ENCODE measurements around the gene TFDP2. TPM values are rescaled to one million over a fixed set of nuclear protein-coding genes. Genes with fewer than 3 reads are reported as not detected.

The TFDP2 gene
- total and polyA plus RNA-seq, 10 of the 15 experiments (the other 5 are each of a cell fraction or from before 2014, with no cell fraction given): 28.3 to 100 (median 49.7) TPM

DNA sequence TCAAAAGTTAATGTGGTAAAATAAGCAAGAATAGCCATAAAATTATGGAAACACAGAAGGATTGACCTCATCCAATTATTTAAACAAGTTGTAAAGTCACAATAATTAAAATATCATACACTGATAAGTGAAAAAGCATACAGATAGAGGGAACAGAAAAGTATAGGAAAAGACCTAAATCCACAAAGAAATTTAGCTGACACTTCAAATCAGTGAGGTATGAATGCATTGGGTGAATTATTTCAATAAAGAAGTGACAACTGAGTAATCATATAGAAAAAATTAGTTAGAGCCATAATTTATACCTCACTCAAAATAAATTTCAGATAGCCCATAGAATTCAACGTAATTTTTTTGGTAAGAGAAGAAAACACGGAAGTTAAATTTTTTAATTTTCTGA, 25.1 kb downstream of the TFDP2 start (continued):
- TF ChIP-seq, protein P1, sequence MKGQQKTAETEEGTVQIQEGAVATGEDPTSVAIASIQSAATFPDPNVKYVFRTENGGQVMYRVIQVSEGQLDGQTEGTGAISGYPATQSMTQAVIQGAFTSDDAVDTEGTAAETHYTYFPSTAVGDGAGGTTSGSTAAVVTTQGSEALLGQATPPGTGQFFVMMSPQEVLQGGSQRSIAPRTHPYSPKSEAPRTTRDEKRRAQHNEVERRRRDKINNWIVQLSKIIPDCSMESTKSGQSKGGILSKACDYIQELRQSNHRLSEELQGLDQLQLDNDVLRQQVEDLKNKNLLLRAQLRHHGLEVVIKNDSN (IDR thresholded peaks at IDR 0.05; ENCODE audit: borderline replicate concordance, extremely low read length, insufficient read depth, low read depth, low read length): no peak

DNA sequence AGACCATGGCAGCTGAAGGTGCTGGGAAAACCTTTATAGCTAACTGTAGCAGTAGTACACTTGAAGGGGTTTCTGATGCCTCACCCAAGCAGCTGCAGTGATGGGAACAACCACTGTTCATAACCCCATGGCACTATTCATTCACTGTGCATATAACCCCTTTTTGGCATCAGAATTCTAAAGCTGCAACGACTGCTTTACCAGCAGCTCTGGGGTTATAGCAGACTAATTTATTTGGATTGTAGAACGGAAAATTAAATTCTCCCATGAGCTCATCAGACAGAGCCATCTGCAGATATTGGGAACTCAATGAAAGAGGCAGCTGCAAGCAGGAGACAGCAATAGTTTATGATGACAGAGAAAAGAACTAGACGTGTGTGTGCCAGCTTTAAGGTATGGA, 28.6 kb downstream of the TFDP2 start:
- H3K79me2 ChIP-seq (ENCODE audit: control insufficient read depth, insufficient read depth, low read length): no peaks in the 10 kb centered on the region
- no TSS peak for BruUV-seq (replicated peaks)
- ATAC-seq: no peak

More for the DNA sequence above, 28.6 kb downstream of the TFDP2 start:
- ChIA-PET SMC1A (ENCODE audit: uncharacterized antibody, unreplicated experiment) (interaction anchor here (1.3 to 2.0 kb wide), 2 partner anchors 59 to 99 kb away, joined by 3 to 7 read pairs; no protein-coding TSS in a partner anchor), POLR2A (interaction anchor here (0.6 kb wide), 1 partner anchor 26 kb away, joined by 3 read pairs; no protein-coding TSS in a partner anchor), RAD21 (ENCODE audit: unreplicated experiment) (no interaction called here), CTCF (interaction anchor here (0.6 to 1.0 kb wide), 3 partner anchors 8 to 16 kb away, joined by 3 to 4 read pairs (median 3); no protein-coding TSS in a partner anchor)
- Histone ChIP-seq H3K36me3 (ENCODE audit: control insufficient read depth in 2 of 2, insufficient read depth in 2 of 2, low read length in 1 of 2) (no peaks in the 10 kb centered on the region), H3K27me3 (replicated peaks in 1 of 2; ENCODE audit: control insufficient read depth in 2 of 2, insufficient read depth in 2 of 2, low read length in 1 of 2) (no peaks in the 10 kb centered on the region), H3K9me3 (replicated peaks; ENCODE audit: control insufficient read depth, insufficient read depth, low read length) (no peaks in the 10 kb centered on the region), H4K20me1 (ENCODE audit: control insufficient read depth, insufficient read depth) (no peaks in the 10 kb centered on the region), H3K4me3 (no peak overlapping the region), H3K4me1 (ENCODE audit: control insufficient read depth, insufficient read depth, low read length) (no peaks in the 10 kb centered on the region), H3K9ac (ENCODE audit: control insufficient read depth, insufficient read depth, low read length) (no peak overlapping the region), H3K4me2 (ENCODE audit: control insufficient read depth, insufficient read depth) (no peak overlapping the region), H2AFZ (ENCODE audit: control insufficient read depth, low read depth, low read length) (no peak overlapping the region), H3K27ac (ENCODE audit: control insufficient read depth, insufficient read depth) (no peak overlapping the region)
- DNase-seq (ENCODE audit: low read depth, low spot score): no peak
- WGBS (ENCODE audit: insufficient coverage, insufficient replicate concordance, low lambda C conversion rate, missing lambda C conversion rate): 35% methylated on average over 3 of the region's 3 CpGs
- TF ChIP-seq PML (IDR thresholded peaks at IDR 0.05; ENCODE audit: low read length) (no peak), MYB (IDR thresholded peaks at IDR 0.05; ENCODE audit: borderline replicate concordance, low read depth, low read length) (no peak), HDGF (IDR thresholded peaks at IDR 0.05) (no peak), BRCA1 (IDR thresholded peaks at IDR 0.05; ENCODE audit: low read depth, low read length) (no peak), YBX1 (IDR thresholded peaks at IDR 0.05) (no peak), WRNIP1 (IDR thresholded peaks at IDR 0.05; ENCODE audit: borderline replicate concordance, low read depth, low read length) (no peak), TCF7 (IDR thresholded peaks at IDR 0.05; ENCODE audit: borderline replicate concordance) (no peak), HCFC1 (IDR thresholded peaks at IDR 0.05; ENCODE audit: low read length) (no peak), SMAD5 (IDR thresholded peaks at IDR 0.05; ENCODE audit: low read depth) (no peak), SMC3 (IDR thresholded peaks at IDR 0.05; ENCODE audit: borderline replicate concordance, low read length) (no peak), ZNF207 (IDR thresholded peaks at IDR 0.05; ENCODE audit: borderline replicate concordance) (no peak), NRF1 (conservative IDR thresholded peaks at IDR 0.05; ENCODE audit: low read depth, low read length) (no peak), MEF2B (IDR thresholded peaks at IDR 0.05; ENCODE audit: partially characterized antibody, poor library complexity, severe bottlenecking) (no peak), RAD51 (IDR thresholded peaks at IDR 0.05) (no peak), POLR2AphosphoS5 (IDR thresholded peaks at IDR 0.05; ENCODE audit: low read length) (no peak), SMARCA5 (IDR thresholded peaks at IDR 0.05) (no peak)
- TF ChIP-seq, protein P2, sequence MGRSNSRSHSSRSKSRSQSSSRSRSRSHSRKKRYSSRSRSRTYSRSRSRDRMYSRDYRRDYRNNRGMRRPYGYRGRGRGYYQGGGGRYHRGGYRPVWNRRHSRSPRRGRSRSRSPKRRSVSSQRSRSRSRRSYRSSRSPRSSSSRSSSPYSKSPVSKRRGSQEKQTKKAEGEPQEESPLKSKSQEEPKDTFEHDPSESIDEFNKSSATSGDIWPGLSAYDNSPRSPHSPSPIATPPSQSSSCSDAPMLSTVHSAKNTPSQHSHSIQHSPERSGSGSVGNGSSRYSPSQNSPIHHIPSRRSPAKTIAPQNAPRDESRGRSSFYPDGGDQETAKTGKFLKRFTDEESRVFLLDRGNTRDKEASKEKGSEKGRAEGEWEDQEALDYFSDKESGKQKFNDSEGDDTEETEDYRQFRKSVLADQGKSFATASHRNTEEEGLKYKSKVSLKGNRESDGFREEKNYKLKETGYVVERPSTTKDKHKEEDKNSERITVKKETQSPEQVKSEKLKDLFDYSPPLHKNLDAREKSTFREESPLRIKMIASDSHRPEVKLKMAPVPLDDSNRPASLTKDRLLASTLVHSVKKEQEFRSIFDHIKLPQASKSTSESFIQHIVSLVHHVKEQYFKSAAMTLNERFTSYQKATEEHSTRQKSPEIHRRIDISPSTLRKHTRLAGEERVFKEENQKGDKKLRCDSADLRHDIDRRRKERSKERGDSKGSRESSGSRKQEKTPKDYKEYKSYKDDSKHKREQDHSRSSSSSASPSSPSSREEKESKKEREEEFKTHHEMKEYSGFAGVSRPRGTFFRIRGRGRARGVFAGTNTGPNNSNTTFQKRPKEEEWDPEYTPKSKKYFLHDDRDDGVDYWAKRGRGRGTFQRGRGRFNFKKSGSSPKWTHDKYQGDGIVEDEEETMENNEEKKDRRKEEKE (IDR thresholded peaks at IDR 0.05): no peak
- TF ChIP-seq, protein P3, sequence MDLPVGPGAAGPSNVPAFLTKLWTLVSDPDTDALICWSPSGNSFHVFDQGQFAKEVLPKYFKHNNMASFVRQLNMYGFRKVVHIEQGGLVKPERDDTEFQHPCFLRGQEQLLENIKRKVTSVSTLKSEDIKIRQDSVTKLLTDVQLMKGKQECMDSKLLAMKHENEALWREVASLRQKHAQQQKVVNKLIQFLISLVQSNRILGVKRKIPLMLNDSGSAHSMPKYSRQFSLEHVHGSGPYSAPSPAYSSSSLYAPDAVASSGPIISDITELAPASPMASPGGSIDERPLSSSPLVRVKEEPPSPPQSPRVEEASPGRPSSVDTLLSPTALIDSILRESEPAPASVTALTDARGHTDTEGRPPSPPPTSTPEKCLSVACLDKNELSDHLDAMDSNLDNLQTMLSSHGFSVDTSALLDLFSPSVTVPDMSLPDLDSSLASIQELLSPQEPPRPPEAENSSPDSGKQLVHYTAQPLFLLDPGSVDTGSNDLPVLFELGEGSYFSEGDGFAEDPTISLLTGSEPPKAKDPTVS (IDR thresholded peaks at IDR 0.05; ENCODE audit: low read depth, low read length): no peak
- in situ Hi-C loops (cut with MboI): no loop called here
- intact Hi-C loops (cut with micrococcal nuclease; ENCODE audit: unreplicated experiment): no loop called here
- no peak for FAIRE-seq
